Measurements from ENCODE around the gene TMEM106A.
"Not testable (repeated sequence)": the region's sequence is repeated elsewhere in the genome, so short reads cannot be mapped to it uniquely, and the experiment has no call there.

TMEM106A gene

DNA sequence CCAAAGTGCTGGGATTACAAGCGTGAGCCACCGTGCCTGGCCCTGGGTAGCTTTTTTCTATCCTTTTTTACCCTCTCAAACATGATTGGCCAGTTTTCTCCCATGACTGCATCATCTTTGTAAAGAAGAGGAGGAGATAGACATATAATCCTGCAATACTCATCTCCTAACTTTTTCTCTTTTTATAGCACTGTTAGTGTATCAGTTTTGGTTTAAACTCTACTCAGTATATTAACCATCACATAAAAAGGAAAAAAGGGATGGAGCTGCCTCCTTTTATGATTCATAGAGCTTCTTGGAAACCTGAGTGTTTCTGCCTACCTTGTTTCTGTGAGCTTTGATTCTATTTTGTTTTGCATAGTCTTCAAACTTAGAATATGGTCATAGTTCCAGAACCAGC lies 12.0 kb upstream of the TMEM106A start:
- H2BK120ac ChIP-seq (ENCODE audit: low read depth, low read length): no peak overlapping the region
- no peak overlapping the region for H3K14ac ChIP-seq (ENCODE audit: low read length)
- H4K8ac ChIP-seq (ENCODE audit: low read depth, low read length): no peak overlapping the region
- WGBS, 2 donors (ENCODE audit: extremely low coverage in 2 of 2, insufficient read length in 2 of 2, insufficient replicate concordance in 1 of 2): no CpG with 5 or more reads among the region's 2 CpGs
- no peak overlapping the region for H3K9ac ChIP-seq (ENCODE audit: low read depth, low read length, poor library complexity)
- no peak overlapping the region for H3K23ac ChIP-seq (ENCODE audit: low read depth, low read length, poor library complexity)
- no peaks in the 10 kb centered on the region for H3K9me3 ChIP-seq (replicated peaks in 1 of 2; ENCODE audit: control insufficient read depth in 2 of 2, insufficient read depth in 1 of 2, low read depth in 1 of 2, low read length in 2 of 2)
- no peak overlapping the region for H4K91ac ChIP-seq (ENCODE audit: low read depth, low read length, poor library complexity)
- no peak overlapping the region for H3K4me2 ChIP-seq (ENCODE audit: insufficient read depth, low read length, poor library complexity, severe bottlenecking)
- H3K4me1 ChIP-seq (ENCODE audit: control insufficient read depth in 2 of 2, insufficient read depth in 1 of 2, low read depth in 1 of 2, low read length in 2 of 2): no peaks in the 10 kb centered on the region
- H2AFZ ChIP-seq (ENCODE audit: low read length): no peak overlapping the region
- no peak overlapping the region for H2BK12ac ChIP-seq (ENCODE audit: low read length)
- no peaks in the 10 kb centered on the region for H3K79me1 ChIP-seq (ENCODE audit: low read depth, low read length)
- no peaks in the 10 kb centered on the region for H3K27me3 ChIP-seq (ENCODE audit: control insufficient read depth in 3 of 3, insufficient read depth in 3 of 3, low read depth in 1 of 3, low read length in 3 of 3)
- H3K4ac ChIP-seq (ENCODE audit: low read length): no peak overlapping the region
- H2AK5ac ChIP-seq (ENCODE audit: low read depth, low read length): no peak overlapping the region
- H3K18ac ChIP-seq (ENCODE audit: low read length): no peak overlapping the region
- no peak for DNase-seq (ENCODE audit: low spot score)
- H3K27ac ChIP-seq (replicated peaks; ENCODE audit: low read length): no peak overlapping the region
- peaks cover 36 to 86% of the 10 kb centered on the region in 2 donors for H3K36me3 ChIP-seq (replicated peaks in 1 of 2; ENCODE audit: control insufficient read depth in 2 of 2, insufficient read depth in 2 of 2, low read length in 2 of 2)
- H2BK5ac ChIP-seq (ENCODE audit: low read length): no peak overlapping the region
- no peak overlapping the region for H2BK15ac ChIP-seq (ENCODE audit: low read length)
- H3K4me3 ChIP-seq (ENCODE audit: low read length in 2 of 2): no peak overlapping the region

DNA sequence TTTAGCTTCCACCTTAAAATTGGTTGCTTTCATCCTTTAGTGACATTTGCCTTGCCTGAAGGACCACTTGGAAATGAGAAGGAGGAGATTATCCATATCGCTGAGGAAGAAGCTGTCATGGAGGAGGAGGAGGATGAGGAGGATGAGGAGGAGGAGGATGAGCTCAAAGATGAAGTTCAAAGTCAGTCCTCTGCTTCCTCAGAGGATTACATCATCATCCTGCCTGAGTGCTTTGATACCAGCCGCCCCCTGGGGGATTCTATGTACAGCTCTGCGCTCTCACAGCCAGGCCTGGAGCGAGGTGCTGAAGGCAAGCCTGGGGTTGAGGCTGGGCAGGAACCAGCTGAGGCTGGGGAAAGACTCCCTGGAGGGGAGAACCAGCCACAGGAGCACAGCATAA lies 11.5 kb upstream of the TMEM106A start:
- no peak overlapping the region for H2BK120ac ChIP-seq (ENCODE audit: low read depth, low read length)
- no peak overlapping the region for H3K14ac ChIP-seq (ENCODE audit: low read length)
- no peak overlapping the region for H2AK5ac ChIP-seq (ENCODE audit: low read depth, low read length)
- H3K18ac ChIP-seq (ENCODE audit: low read length): no peak overlapping the region
- H3K4ac ChIP-seq (ENCODE audit: low read length): no peak overlapping the region
- no peak overlapping the region for H3K9ac ChIP-seq (ENCODE audit: low read depth, low read length, poor library complexity)
- H3K27ac ChIP-seq (replicated peaks; ENCODE audit: low read length): no peak overlapping the region
- H2BK12ac ChIP-seq (ENCODE audit: low read length): no peak overlapping the region
- H3K79me1 ChIP-seq (ENCODE audit: low read depth, low read length): no peaks in the 10 kb centered on the region
- H3K27me3 ChIP-seq (ENCODE audit: control insufficient read depth in 3 of 3, insufficient read depth in 3 of 3, low read depth in 1 of 3, low read length in 3 of 3): no peaks in the 10 kb centered on the region
- H3K4me1 ChIP-seq (ENCODE audit: control insufficient read depth in 2 of 2, insufficient read depth in 1 of 2, low read depth in 1 of 2, low read length in 2 of 2): no peaks in the 10 kb centered on the region
- H4K8ac ChIP-seq (ENCODE audit: low read depth, low read length): no peak overlapping the region
- no peak overlapping the region for H2AFZ ChIP-seq (ENCODE audit: low read length)
- no peak overlapping the region for H3K23ac ChIP-seq (ENCODE audit: low read depth, low read length, poor library complexity)
- H3K36me3 ChIP-seq (replicated peaks in 1 of 2; ENCODE audit: control insufficient read depth in 2 of 2, insufficient read depth in 2 of 2, low read length in 2 of 2): peaks cover 32 to 81% of the 10 kb centered on the region in 2 donors
- WGBS, 2 donors (ENCODE audit: extremely low coverage in 2 of 2, insufficient read length in 2 of 2, insufficient replicate concordance in 1 of 2): no CpG with 5 or more reads among the region's 4 CpGs
- no peaks in the 10 kb centered on the region for H3K9me3 ChIP-seq (replicated peaks in 1 of 2; ENCODE audit: control insufficient read depth in 2 of 2, insufficient read depth in 1 of 2, low read depth in 1 of 2, low read length in 2 of 2)
- H2BK5ac ChIP-seq (ENCODE audit: low read length): no peak overlapping the region
- no peak overlapping the region for H3K4me3 ChIP-seq (ENCODE audit: low read length in 2 of 2)
- H4K91ac ChIP-seq (ENCODE audit: low read depth, low read length, poor library complexity): no peak overlapping the region
- DNase-seq (ENCODE audit: low spot score): no peak
- H3K4me2 ChIP-seq (ENCODE audit: insufficient read depth, low read length, poor library complexity, severe bottlenecking): no peak overlapping the region
- no peak overlapping the region for H2BK15ac ChIP-seq (ENCODE audit: low read length)

DNA sequence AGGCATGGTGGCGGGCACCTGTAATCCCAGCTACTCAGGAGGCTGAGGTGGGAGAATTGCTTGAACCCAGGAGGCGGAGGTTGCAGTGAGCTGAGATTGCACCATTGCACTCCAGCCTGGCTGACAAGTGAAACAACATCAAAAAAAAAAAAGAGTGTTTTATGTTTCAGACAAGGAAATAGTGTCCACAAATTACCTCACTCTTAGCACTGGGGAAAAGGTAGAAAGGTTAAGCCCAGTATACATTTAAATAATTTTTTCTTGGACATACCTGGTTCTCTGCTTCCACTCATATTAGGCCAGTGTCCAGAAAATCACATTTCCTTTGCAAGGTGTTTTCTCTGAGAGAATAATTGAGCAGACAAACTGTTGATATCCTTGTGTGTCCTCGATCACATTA lies 8.7 kb upstream of the TMEM106A start:
- not testable (repeated sequence) for H3K9ac ChIP-seq (ENCODE audit: low read depth, low read length, poor library complexity); H2BK12ac ChIP-seq (ENCODE audit: low read length); H2AFZ ChIP-seq (ENCODE audit: low read length); H3K14ac ChIP-seq (ENCODE audit: low read length); DNase-seq (ENCODE audit: low spot score); H3K4ac ChIP-seq (ENCODE audit: low read length); H3K27me3 ChIP-seq (ENCODE audit: control insufficient read depth in 3 of 3, insufficient read depth in 3 of 3, low read depth in 1 of 3, low read length in 3 of 3); H3K4me2 ChIP-seq (ENCODE audit: insufficient read depth, low read length, poor library complexity, severe bottlenecking); H3K9me3 ChIP-seq (replicated peaks in 1 of 2; ENCODE audit: control insufficient read depth in 2 of 2, insufficient read depth in 1 of 2, low read depth in 1 of 2, low read length in 2 of 2); H2AK5ac ChIP-seq (ENCODE audit: low read depth, low read length); H3K79me1 ChIP-seq (ENCODE audit: low read depth, low read length); H4K8ac ChIP-seq (ENCODE audit: low read depth, low read length); H3K27ac ChIP-seq (replicated peaks; ENCODE audit: low read length); H3K23ac ChIP-seq (ENCODE audit: low read depth, low read length, poor library complexity); H3K18ac ChIP-seq (ENCODE audit: low read length); H2BK120ac ChIP-seq (ENCODE audit: low read depth, low read length); H2BK15ac ChIP-seq (ENCODE audit: low read length); H2BK5ac ChIP-seq (ENCODE audit: low read length); H4K91ac ChIP-seq (ENCODE audit: low read depth, low read length, poor library complexity); H3K4me3 ChIP-seq (ENCODE audit: low read length in 2 of 2); H3K4me1 ChIP-seq (ENCODE audit: control insufficient read depth in 2 of 2, insufficient read depth in 1 of 2, low read depth in 1 of 2, low read length in 2 of 2)
- peaks cover 22 to 74% of the 10 kb centered on the region in 2 donors for H3K36me3 ChIP-seq (replicated peaks in 1 of 2; ENCODE audit: control insufficient read depth in 2 of 2, insufficient read depth in 2 of 2, low read length in 2 of 2)
- no CpG with 5 or more reads among the region's 3 CpGs for WGBS, 2 donors (ENCODE audit: extremely low coverage in 2 of 2, insufficient read length in 2 of 2, insufficient replicate concordance in 1 of 2)

DNA sequence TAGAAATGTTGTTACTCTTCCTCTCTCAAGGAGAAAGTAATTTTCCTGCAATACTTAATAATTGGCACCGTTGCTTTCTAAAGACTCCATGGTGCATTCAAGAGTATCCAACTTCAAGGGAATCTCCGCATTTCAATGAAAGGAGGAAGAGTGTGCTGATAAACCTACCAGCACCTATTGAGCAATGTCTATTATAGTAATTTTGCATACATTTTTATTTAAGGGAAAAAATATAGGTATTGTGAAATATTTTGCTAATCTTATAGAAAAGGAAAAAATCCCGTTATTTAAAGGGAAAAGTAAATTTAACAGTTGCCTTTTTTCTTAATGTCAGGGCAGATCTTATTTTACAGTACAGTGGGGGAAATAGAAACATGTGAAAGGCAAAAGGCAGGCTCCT lies 1.1 kb upstream of the TMEM106A start:
- Histone ChIP-seq H3K18ac (ENCODE audit: low read length) (no peak overlapping the region), H3K23ac (ENCODE audit: low read depth, low read length, poor library complexity) (no peak overlapping the region), H3K79me1 (ENCODE audit: low read depth, low read length) (peaks cover 3% of the 10 kb centered on the region), H4K91ac (ENCODE audit: low read depth, low read length, poor library complexity) (no peak overlapping the region), H3K14ac (ENCODE audit: low read length) (no peak overlapping the region), H2BK120ac (ENCODE audit: low read depth, low read length) (no peak overlapping the region), H3K4me3 (ENCODE audit: low read length in 2 of 2) (no peak overlapping the region), H3K27ac (replicated peaks; ENCODE audit: low read length) (no peak overlapping the region), H2BK12ac (ENCODE audit: low read length) (no peak overlapping the region), H3K4me1 (ENCODE audit: control insufficient read depth in 2 of 2, insufficient read depth in 1 of 2, low read depth in 1 of 2, low read length in 2 of 2) (peaks cover 0 to 2% of the 10 kb centered on the region in 2 donors), H3K4ac (ENCODE audit: low read length) (no peak overlapping the region), H2AK5ac (ENCODE audit: low read depth, low read length) (no peak overlapping the region), H2BK15ac (ENCODE audit: low read length) (no peak overlapping the region), H3K9ac (ENCODE audit: low read depth, low read length, poor library complexity) (no peak overlapping the region), H3K27me3 (ENCODE audit: control insufficient read depth in 3 of 3, insufficient read depth in 3 of 3, low read depth in 1 of 3, low read length in 3 of 3) (no peaks in the 10 kb centered on the region), H2AFZ (ENCODE audit: low read length) (no peak overlapping the region), H2BK5ac (ENCODE audit: low read length) (no peak overlapping the region), H3K36me3 (replicated peaks in 1 of 2; ENCODE audit: control insufficient read depth in 2 of 2, insufficient read depth in 2 of 2, low read length in 2 of 2) (peaks cover 8 to 43% of the 10 kb centered on the region in 2 donors), H3K4me2 (ENCODE audit: insufficient read depth, low read length, poor library complexity, severe bottlenecking) (no peak overlapping the region), H3K9me3 (replicated peaks in 1 of 2; ENCODE audit: control insufficient read depth in 2 of 2, insufficient read depth in 1 of 2, low read depth in 1 of 2, low read length in 2 of 2) (no peaks in the 10 kb centered on the region), H4K8ac (ENCODE audit: low read depth, low read length) (no peak overlapping the region)
- DNase-seq (ENCODE audit: low spot score): no peak
- 100% methylated on average over 1 of the region's 3 CpGs; no CpG with 5 or more reads in 1 of the 2 donors for WGBS, 2 donors (ENCODE audit: extremely low coverage in 2 of 2, insufficient read length in 2 of 2, insufficient replicate concordance in 1 of 2)
